H1 (cell line): Measurements from ENCODE around the gene CRYGN. TPM values are rescaled to one million over a fixed set of nuclear protein-coding genes. Genes with fewer than 3 reads are reported as not detected.

Experiments used
- ATF2 ChIP-seq: IDR thresholded peaks from 2 replicates; pipeline ENCODE4 v1.6.1; 2012; ENCODE audit warnings: low read length, inconsistent platforms
- BCL11A ChIP-seq, 2 experiments: IDR thresholded peaks; one replicate each; pipeline ENCODE4 v1.6.1; 2011; ENCODE audit warnings: low read depth in 2 of 2, low read length in 2 of 2, mild to moderate bottlenecking in 2 of 2
- GTF2F1 ChIP-seq: IDR thresholded peaks from 2 replicates; pipeline ENCODE4 v1.6.1; 2012; ENCODE audit warnings: low read depth, low read length, improper control_type of control experiment, borderline replicate concordance
- JUN ChIP-seq: IDR thresholded peaks from 2 replicates; pipeline ENCODE4 v1.6.1; 2011; ENCODE audit warnings: low read depth, mild to moderate bottlenecking, improper control_type of control experiment, low read length
- POLR2A ChIP-seq, 2 experiments: IDR thresholded peaks; 1 replicate in 1 of 2; 2 replicates in 1 of 2; pipeline ENCODE4 v1.6.1; 2011; ENCODE audit warnings: low read depth in 2 of 2, low read length in 2 of 2, mild to moderate bottlenecking in 2 of 2; ENCODE audit errors: control extremely low read depth in 1 of 2
- SUZ12 ChIP-seq: fragments of 200-600 bp; sonication (generic); IDR thresholded peaks from 2 replicates; pipeline ENCODE4 v1.6.1; 2012; ENCODE audit warnings: mild to moderate bottlenecking, inconsistent platforms, low read length, moderate library complexity, mixed read lengths
- TBP ChIP-seq: IDR thresholded peaks from 2 replicates; pipeline ENCODE4 v1.6.1; 2011; ENCODE audit warnings: low read depth, low read length, improper control_type of control experiment
- polyA plus RNA-seq, 7 experiments: library from polyadenylated mRNA; depleted of rRNA in 3 of 7; stranded (reverse) in 5 of 7; unstranded in 2 of 7; fragments of >200 nt in 5 of 7; fragments of 200-250 nt in 2 of 7; gene quantifications; 1 replicate in 5 of 7; 2 replicates in 1 of 7; 4 replicates in 1 of 7; pipeline versions ENCODE4 v1.2.1 to v1.2.3, GENCODE V29; 2011 to 2013; ENCODE audit warnings: missing spikeins in 2 of 7, mixed read lengths in 2 of 7
- total RNA-seq: library from RNA; stranded (reverse); fragmentation: NEBNext Ultra II Directional; extraction: Animal tissue kit (Norgen Biotek cat#: 25700); gene quantifications from 2 replicates; pipeline ENCODE4 v1.2.1, GENCODE V29; 2021
- TF ChIP-seq, protein P1 (sequence below): IDR thresholded peaks from 2 replicates; pipeline ENCODE4 v1.6.1; 2011; ENCODE audit warnings: low read depth, mild to moderate bottlenecking, low read length; ENCODE audit not compliant: insufficient read depth

Gene CRYGN
- total and polyA plus RNA-seq, 2 of the 8 experiments (the other 6 are each of a cell fraction or from before 2014, with no cell fraction given), result 0.98 to 1.6 TPM

DNA sequence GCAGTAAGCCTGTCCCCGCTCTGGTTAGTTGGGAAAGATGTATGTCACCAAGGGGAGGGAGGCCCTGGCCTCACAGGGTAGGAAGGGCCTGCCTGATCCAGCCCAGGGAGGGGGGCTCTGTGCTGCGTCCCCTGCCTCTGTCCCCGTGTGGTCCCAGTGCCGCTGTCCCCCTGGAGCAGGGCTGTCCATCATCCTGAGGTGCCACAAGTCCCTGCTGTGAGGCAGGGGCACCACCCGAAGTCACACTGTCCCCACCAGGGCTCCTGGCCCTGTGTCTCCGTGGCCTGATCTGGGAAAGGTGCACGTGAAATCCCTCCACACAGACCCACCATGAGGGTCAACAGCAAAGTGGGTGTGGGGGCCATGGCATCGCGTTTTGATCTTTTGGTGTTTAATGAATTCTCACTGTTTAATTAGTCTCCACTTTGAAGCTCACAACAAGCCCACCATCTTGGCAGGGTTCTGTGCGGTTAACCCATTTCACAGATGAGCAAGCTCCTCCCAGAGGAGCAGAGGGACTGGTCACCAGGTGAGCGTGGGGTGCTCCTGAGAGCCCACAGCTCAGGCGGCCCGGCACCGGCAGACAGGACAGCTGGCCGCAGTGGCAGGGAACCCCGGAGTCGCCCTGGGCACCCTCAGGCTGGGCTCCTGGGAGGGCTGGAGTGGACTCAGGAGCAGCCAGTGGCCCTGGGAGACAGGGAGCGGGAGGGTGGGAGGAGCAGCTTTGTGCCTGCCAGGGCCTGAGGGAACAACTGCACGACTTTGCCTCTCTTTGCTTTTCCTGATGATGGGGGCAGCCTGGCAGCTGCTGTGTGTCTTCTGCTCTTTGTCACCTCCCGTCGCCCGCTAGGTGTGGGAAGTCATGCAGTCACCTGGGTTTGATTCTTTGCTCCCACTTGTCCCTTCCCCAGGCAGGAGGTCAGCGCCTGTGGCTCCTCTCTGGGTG, 12.0 kb upstream of the CRYGN start (continued):
- no peak for TF ChIP-seq JUN
- no peak for TF ChIP-seq ATF2
- TF ChIP-seq, protein P1, sequence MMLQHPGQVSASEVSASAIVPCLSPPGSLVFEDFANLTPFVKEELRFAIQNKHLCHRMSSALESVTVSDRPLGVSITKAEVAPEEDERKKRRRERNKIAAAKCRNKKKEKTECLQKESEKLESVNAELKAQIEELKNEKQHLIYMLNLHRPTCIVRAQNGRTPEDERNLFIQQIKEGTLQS, result no peak
- no peak for TF ChIP-seq SUZ12
- no peak for TF ChIP-seq TBP
- TF ChIP-seq POLR2A (IDR thresholded peaks at IDR 0.05; ENCODE audit: control extremely low read depth in 1 of 2, low read depth in 2 of 2, low read length in 2 of 2), result no peak
- no peak for TF ChIP-seq GTF2F1
- TF ChIP-seq BCL11A (IDR thresholded peaks at IDR 0.05; ENCODE audit: low read depth in 2 of 2, low read length in 2 of 2), result no peak
